Activated CD4-positive, alpha-beta memory T cell treated with anti-CD3 and anti-CD28 coated beads, Interleukin-2, amount 10 ng/mL, durations not matched to agents 7 days and 5 days (primary cell): Measurements from ENCODE around the gene RBM26. TPM values are rescaled to one million over a fixed set of nuclear protein-coding genes. Genes with fewer than 3 reads are reported as not detected.
"Not testable (repeated sequence)": the region's sequence is repeated elsewhere in the genome, so short reads cannot be mapped to it uniquely, and the experiment has no call there.

Experiments
- CTCF ChIA-PET: fragments of 350-600 bp; sonication (Branson Sonifier 250); formaldehyde crosslinking; loops from one replicate; lab custom pipeline; 2021; ENCODE audit warnings: antibody characterized with exemption, inconsistent platforms; lab: Charles Lee
- POLR2A ChIA-PET: fragments of 350-600 bp; sonication (Branson Sonifier 250); formaldehyde crosslinking; loops from one replicate; lab custom pipeline; 2021; ENCODE audit warnings: antibody characterized with exemption; lab: Charles Lee
- DNase-seq: peaks from one replicate; pipeline ENCODE4 v3.0.0-alpha.2; 2020
- H3K27ac Mint-ChIP-seq: one replicate; pipeline ENCODE4 v1.8.0; 2021; ENCODE audit warnings: mild to moderate bottlenecking, mixed read lengths
- H3K27me3 Mint-ChIP-seq: one replicate; pipeline ENCODE4 v1.8.0; 2021; ENCODE audit warnings: mixed read lengths
- H3K36me3 Mint-ChIP-seq: one replicate; pipeline ENCODE4 v1.8.0; 2021; ENCODE audit warnings: low read depth, mixed read lengths
- H3K4me1 Mint-ChIP-seq: one replicate; pipeline ENCODE4 v1.8.0; 2021; ENCODE audit warnings: mixed read lengths
- H3K4me3 Mint-ChIP-seq: one replicate; pipeline ENCODE4 v1.8.0; 2021; ENCODE audit warnings: mild to moderate bottlenecking, mixed read lengths
- H3K9me3 Mint-ChIP-seq: one replicate; pipeline ENCODE4 v1.8.0; 2021; ENCODE audit warnings: mixed read lengths
- total RNA-seq, 2 experiments: library from RNA; stranded (reverse); gene quantifications; one replicate each; pipeline ENCODE4 v1.2.3, GENCODE V29; 2021

RBM26 gene
- total RNA-seq, 2 experiments from 2014 or later = 51.1 to 52.0 TPM

DNA sequence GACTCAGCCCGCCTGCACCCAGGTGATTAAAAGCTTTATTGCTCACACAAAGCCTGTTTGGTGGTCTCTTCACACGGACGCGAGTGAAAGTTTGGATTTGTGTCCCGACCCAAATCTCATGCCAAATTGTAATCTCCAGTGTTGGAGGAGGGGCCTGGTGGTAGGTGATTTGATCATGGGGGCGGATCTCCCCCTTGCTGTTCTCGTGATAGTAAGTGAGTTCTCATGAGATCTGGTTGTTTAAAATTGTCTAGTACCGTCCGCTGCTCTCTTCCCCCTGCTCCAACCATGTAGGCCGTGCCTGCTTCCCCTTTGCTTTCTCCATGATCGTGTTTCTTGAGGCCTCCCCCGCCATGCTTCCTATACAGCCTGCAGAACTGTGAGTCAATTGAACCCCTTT lies 126.3 kb downstream of the RBM26 start:
- DNase-seq, POLR2A ChIA-PET, H3K27ac Mint-ChIP-seq, H3K4me3 Mint-ChIP-seq, H3K27me3 Mint-ChIP-seq, H3K4me1 Mint-ChIP-seq, CTCF ChIA-PET, H3K36me3 Mint-ChIP-seq, H3K9me3 Mint-ChIP-seq: not testable (repeated sequence)

DNA sequence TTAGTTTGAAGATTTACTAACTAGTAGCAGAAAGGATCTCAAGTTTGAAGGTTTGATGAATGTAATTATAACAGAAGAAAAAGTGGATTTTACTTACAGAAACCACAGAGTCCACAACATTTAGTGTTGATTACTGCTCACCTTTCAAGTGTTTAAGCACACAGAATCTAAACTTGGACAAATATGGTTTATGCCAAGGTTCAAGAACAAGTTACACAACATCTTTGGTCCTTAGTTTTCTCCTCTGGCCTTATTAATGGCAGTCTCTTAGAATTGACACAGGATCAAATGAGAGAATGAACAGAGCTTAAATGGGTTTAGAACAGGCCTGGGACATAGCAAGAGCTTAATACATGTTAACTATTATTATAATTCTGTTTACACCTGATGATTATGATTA lies 133.0 kb downstream of the RBM26 start:
- no peaks in the 10 kb centered on the region for H3K9me3 Mint-ChIP-seq
- H3K27ac Mint-ChIP-seq = no peak overlapping the region
- H3K27me3 Mint-ChIP-seq = peaks cover 19% of the 10 kb centered on the region
- POLR2A ChIA-PET = no interaction called here
- no peak overlapping the region for H3K4me3 Mint-ChIP-seq
- DNase-seq = no peak
- CTCF ChIA-PET = no interaction called here
- no peaks in the 10 kb centered on the region for H3K36me3 Mint-ChIP-seq
- H3K4me1 Mint-ChIP-seq = no peaks in the 10 kb centered on the region

DNA sequence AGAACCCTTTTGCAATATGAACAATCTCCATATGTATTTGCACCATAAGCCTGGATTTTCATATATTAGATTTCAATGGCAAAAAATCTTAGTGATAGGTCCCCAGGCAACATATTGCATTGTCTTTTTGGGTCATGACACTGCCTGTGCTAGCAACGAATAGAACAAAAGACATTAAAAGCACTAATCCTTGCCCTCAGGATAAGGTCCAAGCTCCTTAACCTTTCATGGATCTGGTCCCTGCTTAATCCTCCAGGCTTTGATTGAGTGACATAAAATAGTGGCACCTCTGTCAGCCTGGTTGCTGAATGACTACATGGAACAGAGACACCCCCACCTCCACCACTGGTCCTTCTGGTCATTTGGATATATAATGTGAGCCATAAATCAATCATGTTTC lies 134.4 kb downstream of the RBM26 start:
- H3K36me3 Mint-ChIP-seq = no peaks in the 10 kb centered on the region
- peaks cover 21% of the 10 kb centered on the region for H3K27me3 Mint-ChIP-seq
- CTCF ChIA-PET = no interaction called here
- DNase-seq = no peak
- H3K9me3 Mint-ChIP-seq = no peaks in the 10 kb centered on the region
- H3K27ac Mint-ChIP-seq = no peak overlapping the region
- no peak overlapping the region for H3K4me3 Mint-ChIP-seq
- H3K4me1 Mint-ChIP-seq = no peaks in the 10 kb centered on the region
- POLR2A ChIA-PET = no interaction called here

DNA sequence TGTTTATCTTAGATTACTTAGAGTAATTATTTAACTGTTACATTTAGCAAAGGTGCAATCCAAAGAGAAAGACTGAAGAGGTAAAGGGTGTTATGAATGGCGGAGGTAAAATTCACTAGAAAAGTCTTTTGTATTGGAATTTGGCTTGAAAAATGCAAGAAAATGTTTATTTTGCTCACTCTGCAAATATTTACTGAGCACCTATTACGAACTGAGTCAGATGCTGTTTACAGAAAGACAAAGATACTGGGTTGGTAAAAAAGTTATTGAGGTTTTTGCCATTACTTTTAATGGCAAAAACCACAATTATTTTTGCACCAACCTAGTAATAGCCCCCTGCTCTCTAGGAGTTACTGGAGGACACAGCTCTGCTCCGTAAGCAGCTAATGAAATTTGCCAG lies 135.2 kb downstream of the RBM26 start:
- POLR2A ChIA-PET = no interaction called here
- Mint-ChIP-seq H3K36me3 (no peaks in the 10 kb centered on the region), H3K27me3 (peaks cover 23% of the 10 kb centered on the region), H3K4me3 (no peak overlapping the region), H3K27ac (no peak overlapping the region), H3K9me3 (no peaks in the 10 kb centered on the region), H3K4me1 (no peaks in the 10 kb centered on the region)
- DNase-seq = no peak
- CTCF ChIA-PET = no interaction called here

Other genes starting within 250 kb of the RBM26 start
- gene NDFIP2, start 74.9 kb upstream of the RBM26 start, total RNA-seq = 10 to 100 TPM; 49.6 to 53.2 TPM